Glomerular endothelial cell (primary cell): ENCODE results near the gene HMGN5. TPM values are rescaled to one million over a fixed set of nuclear protein-coding genes. Genes with fewer than 3 reads are reported as not detected.

ENCODE experiments used
- DNase-seq: peaks from one replicate; pipeline ENCODE4 v3.0.0-alpha.2; 2011; ENCODE audit warnings: low read depth, low spot score; ENCODE audit errors: extremely low read depth
- total RNA-seq: library from RNA; depleted of rRNA; stranded (reverse); fragments of >200 nt; gene quantifications from 2 replicates; pipeline ENCODE4 v1.2.3, GENCODE V29; 2015

HMGN5 gene, protein sequence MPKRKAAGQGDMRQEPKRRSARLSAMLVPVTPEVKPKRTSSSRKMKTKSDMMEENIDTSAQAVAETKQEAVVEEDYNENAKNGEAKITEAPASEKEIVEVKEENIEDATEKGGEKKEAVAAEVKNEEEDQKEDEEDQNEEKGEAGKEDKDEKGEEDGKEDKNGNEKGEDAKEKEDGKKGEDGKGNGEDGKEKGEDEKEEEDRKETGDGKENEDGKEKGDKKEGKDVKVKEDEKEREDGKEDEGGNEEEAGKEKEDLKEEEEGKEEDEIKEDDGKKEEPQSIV
- total RNA-seq: 0.29 and 5.5 TPM in 2 replicates

- DNase-seq: peak; percentile 52
Measured at GRCh38 chrX:81201671-81202455, at the start of gene HMGN5, which contains the start of gene SH3BGRL. Gene HMGN5 (minus strand): TSS chrX:81201913. CDS start chrX:81121549, 80,364 bp downstream. Gene SH3BGRL (plus strand): TSS chrX:81202102. CDS start chrX:81202201, 99 bp downstream.

DNA sequence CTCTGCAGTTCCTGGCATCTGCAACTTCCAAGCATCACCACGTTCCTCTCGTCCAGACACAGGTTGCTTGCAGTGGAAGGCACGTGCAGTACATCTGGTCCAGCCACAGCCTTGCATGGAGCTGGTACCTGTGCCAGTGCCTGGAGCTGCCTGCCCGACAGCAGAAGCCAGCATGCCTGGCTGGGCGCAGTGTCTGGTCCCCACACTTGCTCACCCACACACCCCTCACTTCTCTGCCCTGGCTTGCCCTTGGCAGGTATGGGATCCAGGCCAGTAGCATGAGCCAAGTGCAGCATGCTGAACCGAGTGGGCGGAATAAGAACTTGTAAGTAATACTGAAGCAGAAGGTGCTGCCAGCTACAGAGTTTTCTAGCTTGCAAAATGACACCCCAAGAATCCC is 40.0 kb upstream of the HMGN5 start:
- DNase-seq: no peak

- DNase-seq: no peak
Measured at GRCh38 chrX:81240701-81241331, 39.1 kb upstream of the HMGN5 start.

GRCh38 chrX:81238166-81238565 is 36.5 kb upstream of the HMGN5 start:
- no peak for DNase-seq

- DNase-seq: no peak
Measured at GRCh38 chrX:81237516-81237915, 35.8 kb upstream of the HMGN5 start.

DNA sequence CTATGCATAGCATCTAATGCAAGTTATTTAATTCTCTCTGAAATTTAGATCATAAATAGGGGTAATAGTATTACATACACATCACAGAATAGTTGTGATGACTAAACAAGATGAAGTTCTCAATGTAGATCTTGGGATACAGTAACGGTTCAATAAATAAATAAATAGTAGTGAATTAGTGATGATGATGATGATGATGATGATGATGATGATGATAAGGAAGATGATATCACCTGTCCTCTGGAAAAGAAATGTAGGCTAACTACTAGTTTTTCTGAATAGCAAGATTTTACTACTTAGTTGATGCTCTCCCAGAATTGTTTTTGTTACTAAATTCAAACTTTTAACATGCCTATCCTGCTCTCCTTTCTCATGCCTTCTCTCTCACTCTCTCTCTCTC is 30.5 kb upstream of the HMGN5 start:
- DNase-seq: no peak

DNA sequence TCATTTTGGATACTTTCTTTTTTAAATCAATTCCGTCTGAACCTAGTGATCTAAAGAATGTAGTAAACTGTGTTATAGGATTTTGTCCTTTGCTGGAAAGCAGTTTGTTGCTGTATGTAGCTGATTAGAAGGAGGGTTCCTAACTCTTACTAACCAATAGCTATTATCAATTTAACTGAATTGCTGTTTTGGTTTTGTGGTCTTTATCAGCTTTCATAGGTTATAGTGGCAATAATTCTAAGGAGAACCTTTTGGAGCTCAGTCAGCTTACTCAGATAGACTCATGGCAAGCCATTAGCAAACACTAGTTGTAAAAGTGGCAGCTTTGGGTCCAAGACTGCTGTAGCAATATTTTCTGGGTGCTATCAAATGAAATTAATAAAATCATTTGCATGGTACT is 29.8 kb upstream of the HMGN5 start:
- no peak for DNase-seq

GRCh38 chrX:81229901-81230300 is 28.2 kb upstream of the HMGN5 start:
- DNase-seq: no peak

DNA sequence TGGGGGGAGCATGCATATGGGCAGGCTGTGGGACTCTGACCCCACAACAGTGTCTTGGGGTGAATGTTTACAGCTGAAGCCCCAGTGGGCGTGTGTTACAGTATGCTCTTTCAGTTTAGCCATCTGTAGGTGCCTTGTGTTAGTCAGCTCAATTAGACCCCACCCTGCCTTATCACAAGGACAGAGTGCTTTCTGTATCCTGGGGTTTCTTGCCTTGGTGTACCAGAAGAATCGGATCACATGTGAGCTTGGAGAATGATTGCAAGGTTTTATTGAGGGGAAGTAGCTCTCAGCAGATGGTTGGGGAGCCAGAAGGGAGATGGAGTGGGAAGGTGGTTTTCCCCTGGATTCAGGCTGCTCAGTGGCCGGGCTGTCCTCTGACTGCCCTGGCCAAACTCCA is 27.5 kb upstream of the HMGN5 start:
- DNase-seq: no peak

DNA sequence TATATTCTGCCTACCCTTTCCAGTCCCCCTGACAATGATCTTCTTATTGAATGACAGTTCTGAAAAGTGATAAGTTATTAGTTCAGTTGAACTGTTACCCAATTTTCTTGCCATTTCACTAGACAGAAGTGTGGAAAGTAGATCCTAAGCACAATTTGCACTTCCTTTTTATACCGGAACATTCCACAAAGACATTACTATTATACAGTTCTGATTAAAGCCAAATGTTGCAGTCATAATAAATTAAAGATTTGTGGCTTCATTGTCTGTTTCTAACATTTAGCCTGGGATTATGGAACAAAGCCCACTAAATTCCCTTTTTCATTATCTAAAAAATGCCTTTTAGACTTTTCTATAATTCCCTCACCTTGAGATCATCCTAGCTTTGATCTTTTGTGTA is 14.0 kb upstream of the HMGN5 start:
- no peak for DNase-seq

- no peak for DNase-seq
Measured at GRCh38 chrX:81208916-81209315, 7.2 kb upstream of the HMGN5 start.

DNA sequence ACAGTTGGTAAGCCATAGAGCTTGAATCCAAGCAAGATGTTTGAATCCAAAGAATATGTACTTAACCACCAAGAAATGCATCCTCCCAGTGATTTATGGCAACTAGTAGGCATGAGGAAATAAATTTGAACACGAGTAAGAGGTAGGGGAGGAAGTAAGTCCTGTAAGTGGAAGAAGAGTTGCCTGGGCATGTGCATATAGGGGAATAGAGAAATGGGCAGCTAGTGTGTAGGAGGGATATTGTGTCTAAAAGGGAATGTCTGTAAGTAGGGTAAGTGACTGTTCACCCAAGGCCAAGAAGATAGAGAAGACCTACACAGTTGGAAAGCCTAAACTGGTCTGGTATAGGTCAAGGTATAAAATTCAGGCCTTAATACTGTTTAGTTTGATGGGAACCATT is 4.8 kb upstream of the HMGN5 start:
- DNase-seq: no peak

DNA sequence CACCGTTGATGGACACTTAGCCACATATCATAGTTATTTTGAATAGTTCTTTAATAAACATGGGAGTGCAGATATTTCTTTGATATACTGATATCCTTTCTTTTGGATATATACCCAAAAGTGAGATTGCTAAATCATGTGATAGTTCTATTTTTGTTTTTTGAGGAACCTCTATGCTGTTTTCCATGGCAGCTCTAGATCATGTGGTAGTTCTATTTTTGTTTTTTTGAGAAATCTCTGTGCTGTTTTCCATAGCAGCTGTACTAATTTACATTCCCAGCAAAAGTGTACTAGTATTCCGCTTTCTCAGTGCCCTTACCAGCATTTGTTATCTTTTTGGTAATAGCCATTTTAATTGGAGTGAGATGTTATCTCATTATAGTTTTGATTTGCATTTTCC is 3.8 kb upstream of the HMGN5 start:
- no peak for DNase-seq

DNA sequence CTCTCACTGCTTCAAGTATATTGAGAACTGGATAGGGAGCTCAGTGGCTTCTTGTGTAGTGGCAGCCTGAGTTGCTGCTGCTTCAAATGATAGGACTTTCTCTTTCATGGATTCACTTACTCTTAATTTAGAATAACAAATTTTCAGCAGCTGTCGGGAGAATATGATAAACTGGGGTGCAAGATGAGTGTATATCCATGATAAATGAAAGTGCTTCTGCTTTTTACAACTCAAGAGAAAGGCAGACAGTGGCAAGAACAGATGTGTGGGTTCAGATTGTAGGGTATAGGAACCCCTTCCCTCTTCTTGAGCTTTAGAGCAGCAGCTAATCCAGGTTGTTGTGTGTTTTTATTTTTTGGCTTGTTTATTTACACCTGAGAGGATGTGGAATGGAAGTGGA is 1.2 kb upstream of the HMGN5 start:
- no peak for DNase-seq

DNA sequence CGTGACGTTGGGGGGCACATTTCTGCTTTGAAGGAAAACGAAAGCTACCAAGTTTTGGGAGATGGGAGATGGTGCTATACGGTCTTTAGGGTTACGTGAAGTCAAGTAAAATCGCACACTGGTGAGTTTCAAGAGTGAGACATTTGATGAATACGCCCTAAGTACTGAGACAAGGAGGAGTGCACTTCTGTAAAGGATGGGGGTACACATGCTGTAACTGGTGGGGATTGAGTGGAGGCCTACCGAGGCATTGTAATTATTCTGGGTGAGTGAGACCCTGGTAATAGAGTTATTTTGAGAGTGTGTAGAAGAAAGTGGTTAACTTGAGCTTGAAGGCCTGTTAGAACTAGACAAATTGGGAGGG is 725 bp upstream of the HMGN5 start:
- no peak for DNase-seq

- DNase-seq: no peak
Measured at GRCh38 chrX:81201071-81201470, 642 bp downstream of the HMGN5 start.

- no peak for DNase-seq
Measured at GRCh38 chrX:81195712-81196111, 6.0 kb downstream of the HMGN5 start.

- no peak for DNase-seq
Measured at GRCh38 chrX:81195259-81195658, 6.5 kb downstream of the HMGN5 start.

GRCh38 chrX:81174286-81174685 is 27.4 kb downstream of the HMGN5 start:
- DNase-seq: no peak

DNA sequence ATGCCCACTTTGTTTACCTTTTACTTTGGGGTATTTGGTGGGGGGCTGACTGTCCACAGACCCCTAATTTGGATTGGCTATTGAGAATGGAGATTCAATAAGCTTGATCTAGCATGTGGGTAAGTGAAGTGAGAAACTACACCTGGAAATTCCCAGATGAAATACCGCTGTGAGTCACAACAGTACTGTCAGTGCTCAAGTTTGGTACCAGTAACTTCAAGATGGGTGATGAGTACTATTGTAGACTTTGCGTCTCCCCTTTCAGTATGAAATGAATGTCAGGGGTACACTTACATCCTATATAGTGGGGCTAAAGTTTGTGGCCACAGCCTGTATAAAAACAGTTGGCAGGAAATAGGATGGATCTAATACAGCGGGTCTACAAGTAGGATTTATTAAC is 33.3 kb downstream of the HMGN5 start:
- DNase-seq: no peak

GRCh38 chrX:81121513-81122363 is 80.0 kb downstream of the HMGN5 start:
- peak; percentile 69 for DNase-seq
